Ovary (tissue), 9 donors: Measurements from ENCODE around the gene CARS2. TPM values are rescaled to one million over a fixed set of nuclear protein-coding genes. Genes with fewer than 3 reads are reported as not detected.

Experiments used
- DNase-seq, 5 donors: peaks; one replicate each; pipeline ENCODE4 v3.0.0-alpha.2; 2019 to 2020
- H3K27ac ChIP-seq, 2 donors: fragments of 200-600 bp; one replicate each; pipeline versions ENCODE4 v1.5.1 to v1.8.0; 2019 to 2022
- H3K27me3 ChIP-seq: fragments of 200-600 bp; one replicate; pipeline ENCODE4 v1.8.0; 2022
- H3K36me3 ChIP-seq: fragments of 200-600 bp; sonication (generic); one replicate; pipeline ENCODE4 v1.5.1; 2019
- H3K4me1 ChIP-seq: one replicate; pipeline ENCODE4 v1.8.1; 2013; ENCODE audit warnings: mild to moderate bottlenecking, moderate library complexity; ENCODE audit not compliant: insufficient read depth
- H3K4me3 ChIP-seq: fragments of 200-600 bp; sonication (generic); one replicate; pipeline ENCODE4 v1.5.1; 2017
- H3K9me3 ChIP-seq, 2 donors: fragments of 200-600 bp in 1 of 2; sonication (generic) in 1 of 2; one replicate each; pipeline versions ENCODE4 v1.5.1 to v1.8.1; 2013 to 2019; ENCODE audit warnings: mild to moderate bottlenecking in 1 of 2, moderate library complexity in 1 of 2
- CTCF ChIP-seq, 3 donors: fragments of 450-650 bp in 2 of 3; fragments of 200-600 bp in 1 of 3; IDR thresholded peaks; one replicate each; pipeline versions ENCODE4 v1.5.1 to v1.8.0; 2016 to 2022; ENCODE audit warnings: antibody characterized with exemption in 3 of 3, mild to moderate bottlenecking in 1 of 3
- EP300 ChIP-seq: sonication (generic); formaldehyde crosslinking; IDR thresholded peaks from one replicate; pipeline ENCODE4 v1.6.1; 2017; ENCODE audit warnings: antibody characterized with exemption
- POLR2A ChIP-seq: fragments of 450-650 bp; IDR thresholded peaks from one replicate; pipeline ENCODE4 v1.6.1; 2017; ENCODE audit warnings: antibody characterized with exemption, mild to moderate bottlenecking, moderate library complexity
- WGBS, 3 donors: extraction: QIAGEN DNeasy Blood & Tissue Kit in 1 of 3; methylation state at CpG; one replicate each; pipeline versions ENCODE4 v1.1.5 to v1.1.7; 2013 to 2017; 5-methylcytosine and 5-hydroxymethylcytosine counted together
- intact Hi-C, 4 donors: fragments of 100-400 bp; cut with DNase I; formaldehyde crosslinking; loops; one replicate each; pipeline versions ENCODE4 v1.11.0 to v1.15.1; 2022 to 2023
- polyA plus RNA-seq, 2 donors: library from polyadenylated mRNA; stranded (reverse); fragments of 200-250 nt in 1 of 2; fragments of 350-450 nt in 1 of 2; fragmentation: Illumina TruSeq in 1 of 2; extraction: RNeasy Lipid Tissue Mini Kit (QIAGEN cat#74804) in 1 of 2; gene quantifications; one replicate each; pipeline ENCODE4 v1.2.3, GENCODE V29; 2013 to 2014
- total RNA-seq, 7 donors: library from RNA; depleted of rRNA in 2 of 7; stranded (reverse); fragments of >200 nt in 2 of 7; fragmentation: NEBNext Ultra II Directional in 3 of 7; extraction: Animal tissue kit (Norgen Biotek cat#: 25700) in 3 of 7; gene quantifications; one replicate each; pipeline versions ENCODE4 v1.1.0 to v1.2.4, GENCODE V29; 2016 to 2023
- donor health status: DM: no; HTN: no; CAD: no; lungs with moderate emphysema.
- donor health status: DM: no; HTN: no; CAD: no.
- donor health status: Bipolar disorder and iron deficiency.
- donor health status: DM: yes; HTN: yes; CAD: no.
- donor health status: DM: no; HTN: no; CAD: no.
- donor health status: DM: yes; HTN: yes; CAD: no.

The CARS2 gene
- total and polyA plus RNA-seq, 9 donors, result 34.1 to 65.2 (median 44.3) TPM

- Histone ChIP-seq H3K9me3 (no peaks in the 10 kb centered on the region), H3K27ac (no peak overlapping the region), H3K36me3 (no peaks in the 10 kb centered on the region), H3K4me1 (no peaks in the 10 kb centered on the region), H3K4me3 (no peak overlapping the region), H3K27me3 (no peaks in the 10 kb centered on the region)
- intact Hi-C loops, result loop anchor here in 3 of 4 donors (5.0 to 10.0 kb wide), 5 partner anchors 139 to 451 kb away; no protein-coding TSS in a partner anchor
- no peak for TF ChIP-seq EP300
- TF ChIP-seq CTCF (IDR thresholded peaks at IDR 0.05), result peak; percentile 41 to 74 (median 73)
- 41 to 42% (median 41%) methylated on average over 6 of the region's 6 CpGs for WGBS, 3 donors
- DNase-seq, result no peak
These were observed 112.3 kb downstream of the CARS2 start for GRCh38 chr13:110593430-110594130.

GRCh38 chr13:110592665-110593064 is 113.3 kb downstream of the CARS2 start:
- Histone ChIP-seq H3K9me3 (no peaks in the 10 kb centered on the region), H3K4me3 (no peak overlapping the region), H3K27ac (no peak overlapping the region), H3K36me3 (no peaks in the 10 kb centered on the region), H3K27me3 (no peaks in the 10 kb centered on the region), H3K4me1 (no peaks in the 10 kb centered on the region)
- intact Hi-C loops, result loop anchor here in 3 of 4 donors (5.0 to 10.0 kb wide), 5 partner anchors 138 to 452 kb away; no protein-coding TSS in a partner anchor
- DNase-seq, result no peak
- 59 to 79% (median 70%) methylated on average over 2 of the region's 2 CpGs for WGBS, 3 donors
- TF ChIP-seq CTCF (IDR thresholded peaks at IDR 0.05) (no peak), POLR2A (no peak), EP300 (no peak)

Other genes starting within 250 kb of the CARS2 start
- gene RAB20, start 144.4 kb downstream of the CARS2 start, total RNA-seq, result 10 to 100 TPM; 14.5 to 32.6 (median 25.8) TPM
- 10 to 100 TPM; 18.4 to 20.7 TPM for gene RAB20, start 144.4 kb downstream of the CARS2 start, polyA plus RNA-seq
- 10 to 100 TPM; 38.1 to 67.1 (median 56.9) TPM for gene NAXD, start 90.6 kb downstream of the CARS2 start, total RNA-seq
- 10 to 100 TPM; 28.4 to 48.5 TPM for gene NAXD, start 90.6 kb downstream of the CARS2 start, polyA plus RNA-seq
- 10 to 100 TPM; 15.2 to 34.5 (median 19.1) TPM for gene ING1, start 7.6 kb upstream of the CARS2 start, total RNA-seq
- gene ING1, start 7.6 kb upstream of the CARS2 start, polyA plus RNA-seq, result 10 to 100 TPM; 11.2 to 30.3 TPM
- 100 to 1,000 TPM in 6 of 7 donors, 10 to 100 TPM in 1; 84.0 to 172 (median 133) TPM for gene ANKRD10, start 209.0 kb upstream of the CARS2 start, total RNA-seq
- 10 to 100 TPM; 62.4 to 87.6 TPM for gene ANKRD10, start 209.0 kb upstream of the CARS2 start, polyA plus RNA-seq